IPS-20b (cell line): ENCODE results near the gene FAM156A.
"Not testable (repeated sequence)": the region's sequence is repeated elsewhere in the genome, so short reads cannot be mapped to it uniquely, and the experiment has no call there.

Experiments used
- H3K27ac ChIP-seq: one replicate; pipeline ENCODE4 v1.5.1; 2013; ENCODE audit warnings: low read length
- H3K27me3 ChIP-seq: 2 replicates; pipeline ENCODE4 v1.6.1; 2013; ENCODE audit warnings: mild to moderate bottlenecking, low read length, inconsistent platforms; ENCODE audit not compliant: insufficient read depth
- H3K36me3 ChIP-seq: 2 replicates; pipeline ENCODE4 v1.6.1; 2013; ENCODE audit warnings: low read depth, mild to moderate bottlenecking, inconsistent platforms, low read length, moderate library complexity; ENCODE audit not compliant: insufficient read depth
- H3K4me1 ChIP-seq: 2 replicates; pipeline ENCODE4 v1.6.1; 2013; ENCODE audit warnings: mild to moderate bottlenecking, control low read depth, inconsistent platforms, low read length, moderate library complexity; ENCODE audit not compliant: insufficient read depth
- H3K4me3 ChIP-seq: 2 replicates; pipeline ENCODE4 v1.5.1; 2013; ENCODE audit warnings: mild to moderate bottlenecking, low read length, inconsistent platforms
- H3K9ac ChIP-seq: 2 replicates; pipeline ENCODE4 v1.6.1; 2013; ENCODE audit warnings: low read depth, mild to moderate bottlenecking, inconsistent platforms, low read length, moderate library complexity
- H3K9me3 ChIP-seq: 2 replicates; pipeline ENCODE4 v1.6.1; 2013; ENCODE audit warnings: mild to moderate bottlenecking, low read depth, low read length, inconsistent platforms; ENCODE audit not compliant: insufficient read depth

Gene FAM156A, protein sequence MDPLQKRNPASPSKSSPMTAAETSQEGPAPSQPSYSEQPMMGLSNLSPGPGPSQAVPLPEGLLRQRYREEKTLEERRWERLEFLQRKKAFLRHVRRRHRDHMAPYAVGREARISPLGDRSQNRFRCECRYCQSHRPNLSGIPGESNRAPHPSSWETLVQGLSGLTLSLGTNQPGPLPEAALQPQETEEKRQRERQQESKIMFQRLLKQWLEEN

GRCh38 chrX:52958113-52958959, at the start of gene FAM156A:
TSS of gene FAM156A (minus strand) at chrX:52958518. CDS start at chrX:52948588, 9,930 bp downstream.
- H3K36me3 ChIP-seq, H3K9me3 ChIP-seq, H3K27me3 ChIP-seq, H3K4me1 ChIP-seq, H3K4me3 ChIP-seq, H3K27ac ChIP-seq, H3K9ac ChIP-seq: not testable (repeated sequence)

GRCh38 chrX:53005327-53005726, 47.0 kb upstream of the FAM156A start:
- H3K27ac ChIP-seq = no peak overlapping the region
- H3K36me3 ChIP-seq = no peaks in the 10 kb centered on the region
- H3K4me3 ChIP-seq = no peak overlapping the region
- no peaks in the 10 kb centered on the region for H3K4me1 ChIP-seq
- no peaks in the 10 kb centered on the region; the same call in 1 of the 2 replicates for H3K27me3 ChIP-seq
- no peaks in the 10 kb centered on the region for H3K9me3 ChIP-seq
- no peak overlapping the region for H3K9ac ChIP-seq

- H3K27ac ChIP-seq = no peak overlapping the region
- no peaks in the 10 kb centered on the region for H3K36me3 ChIP-seq
- no peaks in the 10 kb centered on the region for H3K4me1 ChIP-seq
- no peak overlapping the region for H3K4me3 ChIP-seq
- no peaks in the 10 kb centered on the region; the same call in 1 of the 2 replicates for H3K27me3 ChIP-seq
- no peak overlapping the region for H3K9ac ChIP-seq
- H3K9me3 ChIP-seq = no peaks in the 10 kb centered on the region
These were observed 46.5 kb upstream of the FAM156A start for GRCh38 chrX:53004811-53005210.

DNA sequence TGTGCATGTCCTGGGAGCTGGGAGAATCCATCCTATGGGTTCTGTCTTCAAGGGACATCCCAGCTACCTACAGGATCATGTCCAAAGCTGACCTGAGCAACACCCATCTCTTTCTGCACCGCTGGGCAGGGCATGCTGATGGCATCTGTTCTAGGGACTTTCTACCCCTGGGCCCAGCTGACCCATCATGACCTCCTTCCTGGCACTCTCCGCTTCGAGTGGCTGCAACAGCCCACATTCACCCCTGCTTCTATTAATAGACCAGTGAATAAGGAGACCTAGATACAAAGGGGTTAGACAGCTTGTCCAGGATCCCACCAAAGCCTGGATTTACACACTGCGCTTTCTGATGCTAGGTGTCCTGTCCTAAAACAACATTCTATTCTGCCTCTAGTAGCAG, 45.7 kb upstream of the FAM156A start:
- Histone ChIP-seq H3K27ac (no peak overlapping the region), H3K9me3 (no peaks in the 10 kb centered on the region), H3K36me3 (no peaks in the 10 kb centered on the region), H3K4me3 (no peak overlapping the region), H3K9ac (no peak overlapping the region), H3K27me3 (no peaks in the 10 kb centered on the region; the same call in 1 of the 2 replicates), H3K4me1 (no peaks in the 10 kb centered on the region)

DNA sequence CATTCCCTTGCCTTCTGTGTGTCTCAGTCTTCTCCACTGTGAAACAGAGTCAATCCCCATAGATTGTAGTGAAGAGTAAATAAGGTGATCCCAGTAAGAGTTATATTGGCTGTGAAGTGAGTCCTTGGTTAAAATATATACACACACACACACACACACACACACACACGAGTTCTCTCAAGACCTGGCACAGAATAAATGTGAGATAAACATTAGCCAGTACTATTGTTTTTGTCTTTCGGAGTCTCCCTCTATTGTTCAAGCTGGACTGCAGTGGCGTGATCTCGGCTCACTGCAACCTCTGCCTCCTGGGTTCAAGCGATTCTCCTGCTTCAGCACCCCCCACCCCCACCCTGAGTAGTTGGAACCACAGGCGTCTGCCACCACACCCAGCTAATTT, 44.8 kb upstream of the FAM156A start:
- Histone ChIP-seq H3K27me3 (no peaks in the 10 kb centered on the region; the same call in 1 of the 2 replicates), H3K9me3 (no peaks in the 10 kb centered on the region), H3K9ac (no peak overlapping the region), H3K27ac (no peak overlapping the region), H3K4me3 (no peak overlapping the region), H3K4me1 (no peaks in the 10 kb centered on the region), H3K36me3 (no peaks in the 10 kb centered on the region)

DNA sequence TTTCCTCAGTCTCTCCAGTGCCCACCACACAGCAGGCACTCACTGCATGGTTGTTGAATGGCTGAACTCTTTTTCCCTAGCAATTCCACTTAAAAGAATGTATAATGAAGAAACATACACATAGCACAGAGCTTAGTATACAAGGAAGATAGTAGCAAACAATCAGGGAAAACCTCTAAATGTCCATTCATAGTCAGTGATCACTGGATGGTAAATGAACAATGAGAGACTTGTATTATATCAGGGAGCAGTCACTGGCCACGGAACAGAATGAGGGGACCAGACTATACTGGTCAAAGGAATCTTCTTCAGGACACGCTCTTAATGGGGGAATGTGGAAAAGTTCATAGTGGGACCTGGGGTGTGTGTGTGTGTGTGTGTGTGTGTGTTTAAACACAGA, 43.6 kb upstream of the FAM156A start:
- H3K4me1 ChIP-seq = no peaks in the 10 kb centered on the region

GRCh38 chrX:53000447-53001135, 42.3 kb upstream of the FAM156A start:
- Histone ChIP-seq H3K27ac (no peak overlapping the region), H3K9ac (no peak overlapping the region), H3K36me3 (no peaks in the 10 kb centered on the region), H3K9me3 (no peaks in the 10 kb centered on the region), H3K4me1 (no peaks in the 10 kb centered on the region), H3K4me3 (peak overlapping the region; percentile 22; the same call in 1 of the 2 replicates), H3K27me3 (no peaks in the 10 kb centered on the region; the same call in 1 of the 2 replicates)

More for the DNA sequence above, 43.6 kb upstream of the FAM156A start:
- H3K36me3 ChIP-seq = no peaks in the 10 kb centered on the region
- H3K4me3 ChIP-seq = no peak overlapping the region
- no peaks in the 10 kb centered on the region for H3K9me3 ChIP-seq
- H3K27me3 ChIP-seq = no peaks in the 10 kb centered on the region; the same call in 1 of the 2 replicates
- no peak overlapping the region for H3K9ac ChIP-seq
- H3K27ac ChIP-seq = no peak overlapping the region

DNA sequence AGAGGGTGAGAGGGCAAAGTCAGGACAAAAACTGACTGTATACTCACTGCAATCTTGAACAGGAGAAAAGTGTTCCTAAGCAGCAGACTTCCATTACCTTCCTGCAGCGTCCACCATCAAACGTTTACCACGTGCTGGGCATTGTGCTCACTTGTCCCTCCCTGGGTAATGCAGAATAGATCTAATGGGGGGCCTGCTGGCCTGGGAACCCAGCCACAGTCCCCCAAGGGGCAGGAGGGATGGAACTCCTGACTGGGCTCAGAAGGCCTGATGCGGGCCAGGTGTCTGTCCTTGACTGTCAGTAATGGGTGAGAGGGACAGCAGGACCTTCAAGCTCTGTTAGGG, 37.6 kb upstream of the FAM156A start:
- peak overlapping the region; percentile 84; the same call in 1 of the 2 replicates for H3K4me3 ChIP-seq
- H3K36me3 ChIP-seq = no peaks in the 10 kb centered on the region
- H3K9me3 ChIP-seq = no peaks in the 10 kb centered on the region
- H3K27ac ChIP-seq = no peak overlapping the region
- no peaks in the 10 kb centered on the region; the same call in 1 of the 2 replicates for H3K27me3 ChIP-seq
- H3K9ac ChIP-seq = peak overlapping the region; percentile 93; the same call in 1 of the 2 replicates
- no peaks in the 10 kb centered on the region for H3K4me1 ChIP-seq

- Histone ChIP-seq H3K4me1 (no peaks in the 10 kb centered on the region), H3K27ac (peak overlapping the region; percentile 59), H3K27me3 (no peaks in the 10 kb centered on the region; the same call in 1 of the 2 replicates), H3K4me3 (peak overlapping the region; percentile 84), H3K9me3 (no peaks in the 10 kb centered on the region), H3K36me3 (no peaks in the 10 kb centered on the region), H3K9ac (peak overlapping the region; percentile 93)
These were observed 37.0 kb upstream of the FAM156A start for GRCh38 chrX:52995135-52995986.

GRCh38 chrX:52990848-52991247, 32.5 kb upstream of the FAM156A start:
- H3K36me3 ChIP-seq = no peaks in the 10 kb centered on the region
- no peak overlapping the region for H3K9ac ChIP-seq
- H3K9me3 ChIP-seq = no peaks in the 10 kb centered on the region
- H3K4me1 ChIP-seq = no peaks in the 10 kb centered on the region
- no peaks in the 10 kb centered on the region for H3K27me3 ChIP-seq
- no peak overlapping the region for H3K4me3 ChIP-seq
- no peak overlapping the region for H3K27ac ChIP-seq

DNA sequence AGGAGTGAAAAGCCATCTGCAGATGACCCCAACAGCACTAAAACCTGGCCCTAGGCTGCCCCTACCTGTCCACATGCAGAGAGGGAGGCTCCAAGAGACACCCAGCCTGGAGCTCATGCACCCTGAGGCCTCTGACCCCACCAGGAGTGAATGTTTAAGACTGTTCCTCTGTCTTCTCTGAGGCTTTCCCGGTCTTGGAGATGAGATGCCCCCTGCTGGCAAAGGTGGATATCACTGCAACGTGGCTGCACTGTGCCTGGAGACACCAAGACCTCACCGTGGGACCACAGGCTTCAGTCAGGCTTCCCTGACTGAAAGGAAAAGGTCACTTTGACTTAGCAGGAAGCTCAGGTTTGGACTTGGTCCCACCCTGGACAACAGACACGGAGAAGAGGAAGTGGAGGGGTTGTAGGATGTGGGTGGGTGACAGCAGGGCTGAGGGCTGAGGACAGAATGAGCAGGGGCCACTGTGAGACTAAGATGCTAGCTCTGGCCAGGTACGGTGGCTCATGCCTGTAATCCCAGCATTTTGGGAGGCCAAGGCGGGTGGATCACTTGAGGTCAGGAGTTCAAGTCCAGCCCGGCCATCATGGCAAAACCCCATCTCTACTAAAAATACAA, 31.8 kb upstream of the FAM156A start:
- H3K36me3 ChIP-seq, H3K9me3 ChIP-seq, H3K4me3 ChIP-seq, H3K9ac ChIP-seq, H3K4me1 ChIP-seq, H3K27ac ChIP-seq, H3K27me3 ChIP-seq: not testable (repeated sequence)
